Stimulated activated memory B cell treated with anti-CD40 and anti-IgM and Interleukin-4, amounts not matched to agents 10 μg/mL and 1 μg/mL and 100 μg/mL, for 72 hours (primary cell): ENCODE data around the gene NDUFAF7.
A peak's percentile ranks its signal among the peaks of the same experiment; 100 is the strongest.

Experiments
- ATAC-seq: fragments of 150-1000 bp; cut with Tn5 transposase; 2 replicates; pipeline ENCODE4 v1.10.0; 2021
- H3K27ac Mint-ChIP-seq: one replicate; pipeline ENCODE4 v1.8.0; 2022; ENCODE audit warnings: mild to moderate bottlenecking, mixed read lengths
- H3K27me3 Mint-ChIP-seq: one replicate; pipeline ENCODE4 v1.8.0; 2022; ENCODE audit warnings: mixed read lengths
- H3K36me3 Mint-ChIP-seq: one replicate; pipeline ENCODE4 v1.8.0; 2022; ENCODE audit warnings: mixed read lengths
- H3K4me1 Mint-ChIP-seq: one replicate; pipeline ENCODE4 v1.8.0; 2022; ENCODE audit warnings: mixed read lengths
- H3K4me3 Mint-ChIP-seq: one replicate; pipeline ENCODE4 v1.8.0; 2022; ENCODE audit warnings: mild to moderate bottlenecking, moderate library complexity, mixed read lengths
- H3K9me3 Mint-ChIP-seq: one replicate; pipeline ENCODE4 v1.8.0; 2022; ENCODE audit warnings: mixed read lengths

NDUFAF7 gene

GRCh38 chr2:37244017-37244416, 12.6 kb downstream of the NDUFAF7 start:
- Mint-ChIP-seq H3K27me3 (no peaks in the 10 kb centered on the region), H3K4me1 (peaks cover 9% of the 10 kb centered on the region), H3K36me3 (peaks cover 59% of the 10 kb centered on the region), H3K4me3 (no peak overlapping the region), H3K9me3 (no peaks in the 10 kb centered on the region), H3K27ac (peak overlapping the region; percentile 13)
- ATAC-seq: no peak

DNA sequence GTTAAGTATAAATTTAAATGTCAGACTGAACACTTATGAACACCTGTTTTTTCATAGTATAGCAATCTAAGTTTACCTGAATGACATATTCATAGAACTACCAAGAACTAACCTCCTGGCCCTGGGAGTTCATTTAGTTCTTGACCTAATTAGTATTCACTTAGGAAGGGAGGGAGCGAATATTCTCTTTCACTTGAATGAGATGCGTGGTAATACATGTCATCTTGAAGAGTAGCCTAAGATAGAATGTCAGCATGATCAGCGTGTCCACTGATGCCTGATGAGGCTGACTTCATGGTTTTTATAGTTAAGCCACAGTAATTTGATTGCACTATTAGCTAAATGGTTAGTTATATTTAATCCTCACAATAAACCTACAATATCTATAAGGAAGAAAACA, 13.3 kb downstream of the NDUFAF7 start:
- ATAC-seq: no peak
- H3K4me1 Mint-ChIP-seq: peaks cover 9% of the 10 kb centered on the region
- peak overlapping the region; percentile 23 for H3K27ac Mint-ChIP-seq
- H3K9me3 Mint-ChIP-seq: no peaks in the 10 kb centered on the region
- no peak overlapping the region for H3K4me3 Mint-ChIP-seq
- H3K36me3 Mint-ChIP-seq: peaks cover 66% of the 10 kb centered on the region
- no peaks in the 10 kb centered on the region for H3K27me3 Mint-ChIP-seq

GRCh38 chr2:37246205-37246604, 14.7 kb downstream of the NDUFAF7 start:
- ATAC-seq: no peak
- H3K9me3 Mint-ChIP-seq: no peaks in the 10 kb centered on the region
- no peak overlapping the region for H3K4me3 Mint-ChIP-seq
- peaks cover 62% of the 10 kb centered on the region for H3K36me3 Mint-ChIP-seq
- H3K4me1 Mint-ChIP-seq: peaks cover 9% of the 10 kb centered on the region
- no peak overlapping the region for H3K27ac Mint-ChIP-seq
- no peaks in the 10 kb centered on the region for H3K27me3 Mint-ChIP-seq

DNA sequence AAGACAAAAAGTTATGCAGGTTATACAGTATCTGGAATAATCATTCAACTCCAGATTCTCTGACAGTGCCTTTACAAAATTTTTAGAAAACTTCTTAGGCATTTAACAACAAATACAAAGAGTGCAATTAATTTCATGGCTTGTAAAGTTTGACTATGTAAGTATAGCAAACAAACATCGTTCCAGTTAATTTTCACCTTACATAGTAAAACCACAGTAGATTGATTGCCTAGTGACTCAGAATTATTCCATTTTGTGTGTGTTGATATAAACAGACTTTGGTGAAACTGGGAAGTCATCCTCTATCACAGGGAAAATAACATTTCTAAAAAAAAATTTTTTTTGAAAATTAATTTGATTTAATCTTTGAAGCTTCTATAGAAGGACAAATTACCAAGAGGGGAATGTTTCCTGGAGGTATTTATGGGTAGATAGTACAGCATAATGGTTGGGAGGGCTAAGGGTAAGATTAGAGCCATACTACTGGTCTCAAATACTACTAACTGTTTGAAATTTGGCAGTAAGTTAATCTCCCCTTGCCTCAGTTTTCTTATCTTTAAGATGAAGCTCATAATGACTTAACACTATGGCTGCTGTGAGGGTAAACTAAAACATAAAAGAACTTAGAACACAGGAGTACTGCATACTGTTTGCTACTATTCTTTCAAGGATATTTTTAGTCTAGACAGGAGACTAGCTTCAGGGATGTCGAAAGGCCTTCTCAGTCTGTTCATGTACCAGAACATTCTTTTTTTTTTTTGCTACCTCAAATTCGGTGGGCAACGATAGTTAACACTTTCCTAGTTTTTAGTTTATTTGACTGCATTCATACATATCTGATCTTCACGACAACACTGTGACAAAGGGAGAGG, 19.6 kb downstream of the NDUFAF7 start:
- Mint-ChIP-seq H3K27ac (no peak overlapping the region), H3K27me3 (no peaks in the 10 kb centered on the region), H3K36me3 (peaks cover 49% of the 10 kb centered on the region), H3K9me3 (no peaks in the 10 kb centered on the region), H3K4me3 (no peak overlapping the region), H3K4me1 (no peaks in the 10 kb centered on the region)
- no peak for ATAC-seq

GRCh38 chr2:37262522-37262921, 31.1 kb downstream of the NDUFAF7 start:
- Mint-ChIP-seq H3K4me1 (peaks cover 17% of the 10 kb centered on the region), H3K27me3 (no peaks in the 10 kb centered on the region), H3K9me3 (no peaks in the 10 kb centered on the region), H3K27ac (peak overlapping the region; percentile 63), H3K4me3 (no peak overlapping the region), H3K36me3 (peaks cover 30% of the 10 kb centered on the region)
- ATAC-seq: no peak

- Mint-ChIP-seq H3K9me3 (no peaks in the 10 kb centered on the region), H3K4me1 (peaks cover 17% of the 10 kb centered on the region), H3K36me3 (peaks cover 41% of the 10 kb centered on the region), H3K4me3 (no peak overlapping the region), H3K27ac (no peak overlapping the region), H3K27me3 (no peaks in the 10 kb centered on the region)
- ATAC-seq: no peak
These were observed 32.4 kb downstream of the NDUFAF7 start for GRCh38 chr2:37263839-37264238.

- Mint-ChIP-seq H3K36me3 (peaks cover 59% of the 10 kb centered on the region), H3K4me1 (peaks cover 11% of the 10 kb centered on the region), H3K9me3 (no peaks in the 10 kb centered on the region), H3K27me3 (no peaks in the 10 kb centered on the region), H3K27ac (no peak overlapping the region), H3K4me3 (no peak overlapping the region)
- no peak for ATAC-seq
These were observed 36.2 kb downstream of the NDUFAF7 start for GRCh38 chr2:37267685-37268084.

DNA sequence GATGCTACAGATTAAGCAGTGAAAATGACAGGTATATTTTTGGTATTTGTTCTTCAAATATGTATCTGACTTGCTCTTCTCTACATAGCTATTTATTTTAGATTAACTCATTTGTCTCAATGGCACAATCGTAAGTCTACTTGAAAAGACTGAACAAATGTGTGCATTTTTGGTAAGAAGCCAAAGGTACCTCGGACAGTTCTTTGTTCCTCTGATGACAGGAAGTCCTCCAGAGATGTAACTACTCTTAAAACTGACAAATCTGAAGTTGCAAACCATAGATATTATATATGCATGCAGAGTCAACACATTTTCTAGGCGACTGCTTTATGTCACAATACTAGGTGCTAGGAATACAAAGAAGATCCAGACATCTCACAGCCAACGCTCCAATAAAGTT, 36.7 kb downstream of the NDUFAF7 start:
- Mint-ChIP-seq H3K4me3 (no peak overlapping the region), H3K36me3 (peaks cover 56% of the 10 kb centered on the region), H3K27ac (no peak overlapping the region), H3K4me1 (peaks cover 7% of the 10 kb centered on the region), H3K9me3 (no peaks in the 10 kb centered on the region), H3K27me3 (no peaks in the 10 kb centered on the region)
- no peak for ATAC-seq

GRCh38 chr2:37271376-37272067, 40.1 kb downstream of the NDUFAF7 start:
- H3K27ac Mint-ChIP-seq: no peak overlapping the region
- no peaks in the 10 kb centered on the region for H3K27me3 Mint-ChIP-seq
- H3K36me3 Mint-ChIP-seq: peaks cover 47% of the 10 kb centered on the region
- H3K4me1 Mint-ChIP-seq: no peaks in the 10 kb centered on the region
- no peak overlapping the region for H3K4me3 Mint-ChIP-seq
- no peaks in the 10 kb centered on the region for H3K9me3 Mint-ChIP-seq
- ATAC-seq: no peak

DNA sequence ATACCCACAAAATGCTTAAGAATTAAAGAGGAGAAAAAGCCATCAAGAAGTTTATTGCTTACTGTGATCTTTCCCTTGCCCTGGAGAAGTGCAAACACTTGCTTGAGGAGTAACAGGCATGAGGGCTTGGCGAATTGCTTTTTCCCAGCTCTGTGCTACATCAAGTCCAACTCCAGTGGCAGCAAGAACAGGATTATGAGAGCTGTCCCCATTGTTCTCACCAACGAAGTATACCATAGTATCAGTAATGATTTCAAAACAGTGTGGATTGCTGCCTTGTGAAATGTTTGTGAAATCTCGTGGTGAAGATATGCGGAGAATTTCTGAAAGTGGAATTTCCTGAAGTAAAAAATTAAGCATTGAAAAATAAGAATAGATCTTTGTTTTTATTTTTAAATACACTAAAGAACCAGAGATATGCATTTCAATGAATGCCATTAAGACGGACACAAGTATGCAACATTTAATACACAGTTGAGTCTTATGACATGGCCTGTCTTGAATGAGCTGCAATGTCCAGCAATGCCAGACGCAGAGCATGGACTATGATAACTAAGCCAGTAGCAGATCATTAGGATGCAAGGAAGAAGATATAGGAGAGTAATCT, 43.0 kb downstream of the NDUFAF7 start:
- no peak overlapping the region for H3K27ac Mint-ChIP-seq
- H3K36me3 Mint-ChIP-seq: peaks cover 38% of the 10 kb centered on the region
- H3K4me3 Mint-ChIP-seq: no peak overlapping the region
- H3K27me3 Mint-ChIP-seq: no peaks in the 10 kb centered on the region
- H3K4me1 Mint-ChIP-seq: no peaks in the 10 kb centered on the region
- no peaks in the 10 kb centered on the region for H3K9me3 Mint-ChIP-seq
- ATAC-seq: no peak

- Mint-ChIP-seq H3K9me3 (no peaks in the 10 kb centered on the region), H3K36me3 (peaks cover 30% of the 10 kb centered on the region), H3K27me3 (no peaks in the 10 kb centered on the region), H3K4me1 (no peaks in the 10 kb centered on the region), H3K27ac (no peak overlapping the region), H3K4me3 (no peak overlapping the region)
- ATAC-seq: no peak
These were observed 44.8 kb downstream of the NDUFAF7 start for GRCh38 chr2:37276291-37276690.

GRCh38 chr2:37281916-37282315, 50.5 kb downstream of the NDUFAF7 start:
- ATAC-seq: no peak
- peaks cover 25% of the 10 kb centered on the region for H3K36me3 Mint-ChIP-seq
- H3K9me3 Mint-ChIP-seq: no peaks in the 10 kb centered on the region
- peaks cover 5% of the 10 kb centered on the region for H3K4me1 Mint-ChIP-seq
- H3K27me3 Mint-ChIP-seq: no peaks in the 10 kb centered on the region
- no peak overlapping the region for H3K4me3 Mint-ChIP-seq
- H3K27ac Mint-ChIP-seq: peak overlapping the region; percentile 35

- Mint-ChIP-seq H3K36me3 (peaks cover 27% of the 10 kb centered on the region), H3K9me3 (no peaks in the 10 kb centered on the region), H3K27me3 (no peaks in the 10 kb centered on the region), H3K4me1 (peaks cover 5% of the 10 kb centered on the region), H3K4me3 (no peak overlapping the region), H3K27ac (no peak overlapping the region)
- no peak for ATAC-seq
These were observed 51.3 kb downstream of the NDUFAF7 start for GRCh38 chr2:37282746-37283145.

- no peaks in the 10 kb centered on the region for H3K9me3 Mint-ChIP-seq
- H3K4me3 Mint-ChIP-seq: no peak overlapping the region
- no peak for ATAC-seq
- H3K27ac Mint-ChIP-seq: no peak overlapping the region
- peaks cover 31% of the 10 kb centered on the region for H3K36me3 Mint-ChIP-seq
- H3K27me3 Mint-ChIP-seq: no peaks in the 10 kb centered on the region
- H3K4me1 Mint-ChIP-seq: peaks cover 5% of the 10 kb centered on the region
These were observed 51.7 kb downstream of the NDUFAF7 start for GRCh38 chr2:37283207-37283606.

DNA sequence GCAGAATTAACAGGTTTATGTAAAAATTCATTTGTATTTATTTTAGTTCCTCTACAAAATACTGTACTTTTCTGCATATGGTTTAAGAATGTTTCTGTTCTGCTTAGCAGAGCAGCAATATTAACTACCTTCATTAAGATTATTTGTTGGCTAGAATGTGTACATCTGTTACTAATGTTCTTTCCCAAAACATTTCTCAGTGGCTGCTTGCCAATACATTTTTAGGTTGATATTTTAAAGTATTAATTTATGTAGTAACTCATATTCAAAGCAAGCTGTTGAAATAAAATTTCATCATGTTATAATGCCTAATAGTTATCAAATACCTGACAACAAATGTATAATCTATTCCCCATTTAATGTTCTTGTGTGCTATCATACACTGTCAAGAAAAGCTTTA, 52.9 kb downstream of the NDUFAF7 start:
- H3K27ac Mint-ChIP-seq: no peak overlapping the region
- ATAC-seq: no peak
- H3K4me3 Mint-ChIP-seq: no peak overlapping the region
- no peaks in the 10 kb centered on the region for H3K27me3 Mint-ChIP-seq
- H3K9me3 Mint-ChIP-seq: no peaks in the 10 kb centered on the region
- H3K4me1 Mint-ChIP-seq: peaks cover 5% of the 10 kb centered on the region
- H3K36me3 Mint-ChIP-seq: peaks cover 33% of the 10 kb centered on the region
